Keratinocyte (primary cell): ENCODE measurements around the gene TRIM63.

Experiments
- EZH2 ChIP-seq: IDR thresholded peaks from one replicate; pipeline ENCODE4 v1.6.1; 2012; ENCODE audit warnings: inconsistent platforms, mild to moderate bottlenecking, low read length, moderate library complexity
- TF ChIP-seq, protein P1 (sequence below), 3 experiments: IDR thresholded peaks in 1 of 3; conservative IDR thresholded peaks in 1 of 3; optimal IDR thresholded peaks in 1 of 3; 2 replicates in 2 of 3; 3 replicates in 1 of 3; pipeline versions ENCODE3 to v1.5.1; 2011; ENCODE audit warnings: low read length in 3 of 3, mild to moderate bottlenecking in 3 of 3, moderate library complexity in 2 of 3, control low read depth in 1 of 3, inconsistent platforms in 1 of 3; ENCODE audit not compliant: insufficient read depth in 2 of 3; ENCODE audit errors: extremely low read depth in 1 of 3

- TF ChIP-seq, protein P1, sequence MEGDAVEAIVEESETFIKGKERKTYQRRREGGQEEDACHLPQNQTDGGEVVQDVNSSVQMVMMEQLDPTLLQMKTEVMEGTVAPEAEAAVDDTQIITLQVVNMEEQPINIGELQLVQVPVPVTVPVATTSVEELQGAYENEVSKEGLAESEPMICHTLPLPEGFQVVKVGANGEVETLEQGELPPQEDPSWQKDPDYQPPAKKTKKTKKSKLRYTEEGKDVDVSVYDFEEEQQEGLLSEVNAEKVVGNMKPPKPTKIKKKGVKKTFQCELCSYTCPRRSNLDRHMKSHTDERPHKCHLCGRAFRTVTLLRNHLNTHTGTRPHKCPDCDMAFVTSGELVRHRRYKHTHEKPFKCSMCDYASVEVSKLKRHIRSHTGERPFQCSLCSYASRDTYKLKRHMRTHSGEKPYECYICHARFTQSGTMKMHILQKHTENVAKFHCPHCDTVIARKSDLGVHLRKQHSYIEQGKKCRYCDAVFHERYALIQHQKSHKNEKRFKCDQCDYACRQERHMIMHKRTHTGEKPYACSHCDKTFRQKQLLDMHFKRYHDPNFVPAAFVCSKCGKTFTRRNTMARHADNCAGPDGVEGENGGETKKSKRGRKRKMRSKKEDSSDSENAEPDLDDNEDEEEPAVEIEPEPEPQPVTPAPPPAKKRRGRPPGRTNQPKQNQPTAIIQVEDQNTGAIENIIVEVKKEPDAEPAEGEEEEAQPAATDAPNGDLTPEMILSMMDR (optimal IDR thresholded peaks at IDR 0.05 in 1 of 3, IDR thresholded peaks at IDR 0.05 in 1 of 3, conservative IDR thresholded peaks at IDR 0.05 in 1 of 3; ENCODE audit: extremely low read depth in 1 of 3, insufficient read depth in 2 of 3, low read length in 3 of 3), result no peak
- no peak for TF ChIP-seq EZH2
Observed at GRCh38 chr1:26092422-26092821, 25.0 kb upstream of the TRIM63 start.
